PC-9 (cell line): ENCODE results near the gene SLC22A4. TPM values are rescaled to one million over a fixed set of nuclear protein-coding genes. Genes with fewer than 3 reads are reported as not detected.
A peak's percentile ranks its signal among the peaks of the same experiment; 100 is the strongest.

Source experiments
- BruUV-seq: library from RNA; stranded (reverse); fragments of 400-500 nt; replicated peaks from 2 replicates; lab custom pipeline; 2021; lab: Mats Ljungman, UMichigan
- CTCF ChIA-PET: fragments of 300-600 bp; sonication (Branson Sonifier 250); formaldehyde crosslinking; loops from one replicate; lab custom pipeline; 2022; ENCODE audit warnings: antibody characterized with exemption; lab: Charles Lee
- POLR2A ChIA-PET: fragments of 300-600 bp; sonication (Branson Sonifier 250); formaldehyde crosslinking; loops from one replicate; lab custom pipeline; 2022; ENCODE audit warnings: antibody characterized with exemption; ENCODE audit not compliant: unreplicated experiment; lab: Charles Lee
- DNase-seq, 2 experiments: peaks; one replicate each; pipeline versions ENCODE4 v3.0.0 to v3.0.0-alpha.2; 2015 to 2022; ENCODE audit warnings: mixed read lengths in 1 of 2
- H2AFZ ChIP-seq: fragments of 200-600 bp; sonication (generic); 2 replicates; pipeline ENCODE4 v1.8.1; 2017; ENCODE audit warnings: antibody characterized with exemption
- H3F3A ChIP-seq: fragments of 200-600 bp; sonication (generic); 2 replicates; pipeline ENCODE4 v1.8.1; 2017; ENCODE audit warnings: antibody characterized with exemption, mild to moderate bottlenecking, low read depth; ENCODE audit not compliant: insufficient read depth
- H3K27ac ChIP-seq: fragments of 200-600 bp; sonication (generic); 2 replicates; pipeline ENCODE4 v1.6.1; 2016; ENCODE audit warnings: mixed run types
- H3K27me3 ChIP-seq: fragments of 200-600 bp; sonication (generic); 2 replicates; pipeline ENCODE4 v1.6.1; 2016; ENCODE audit warnings: low read depth, mixed run types; ENCODE audit not compliant: insufficient read depth
- H3K36me3 ChIP-seq: fragments of 200-600 bp; sonication (generic); 2 replicates; pipeline ENCODE4 v1.6.1; 2016; ENCODE audit warnings: low read depth, mixed run types
- H3K4me1 ChIP-seq: fragments of 200-600 bp; sonication (generic); replicated peaks from 2 replicates; pipeline ENCODE4 v1.6.1; 2016; ENCODE audit warnings: mixed run types; ENCODE audit not compliant: insufficient read depth
- H3K4me2 ChIP-seq: fragments of 200-600 bp; sonication (generic); 2 replicates; pipeline ENCODE4 v1.6.1; 2017; ENCODE audit warnings: mixed run types
- H3K4me3 ChIP-seq: fragments of 200-600 bp; sonication (generic); 2 replicates; pipeline ENCODE4 v1.6.1; 2016; ENCODE audit warnings: mixed run types
- H3K79me2 ChIP-seq: fragments of 200-600 bp; sonication (generic); 2 replicates; pipeline ENCODE4 v1.6.1; 2017; ENCODE audit warnings: low read depth, mixed run types
- H3K9me2 ChIP-seq: fragments of 200-600 bp; sonication (generic); 2 replicates; pipeline ENCODE4 v1.8.1; 2017; ENCODE audit warnings: mild to moderate bottlenecking; ENCODE audit not compliant: insufficient read depth
- H3K9me3 ChIP-seq: fragments of 200-600 bp; sonication (generic); 2 replicates; pipeline ENCODE4 v1.8.1; 2016; ENCODE audit warnings: low read depth; ENCODE audit not compliant: insufficient read depth
- H4K20me1 ChIP-seq: fragments of 200-600 bp; sonication (generic); 2 replicates; pipeline ENCODE4 v1.8.1; 2017; ENCODE audit not compliant: insufficient read depth
- EZH2 ChIP-seq: fragments of 200-600 bp; sonication (generic); IDR thresholded peaks from 2 replicates; pipeline ENCODE4 v1.8.0; 2017; ENCODE audit warnings: antibody characterized with exemption, low read depth
- intact Hi-C: fragments of 100-400 bp; cut with micrococcal nuclease; formaldehyde crosslinking; loops from one replicate; pipeline ENCODE4 v1.10.0; 2022; ENCODE audit not compliant: unreplicated experiment
- total RNA-seq: library from RNA; stranded (reverse); gene quantifications from 2 replicates; pipeline ENCODE4 v1.2.3, GENCODE V29; 2021
- TF ChIP-seq, protein P1 (sequence below): fragments of 200-600 bp; sonication (generic); conservative IDR thresholded peaks from 2 replicates; pipeline ENCODE4 v1.6.1; 2017; ENCODE audit warnings: mixed run types, antibody characterized with exemption, mild to moderate bottlenecking, moderate library complexity

Gene SLC22A4
- total RNA-seq, 1 experiment from 2014 or later = 4.2 TPM

GRCh38 chr5:132256783-132257130, 37.4 kb upstream of the SLC22A4 start:
- H3K4me3 ChIP-seq = no peak overlapping the region
- 0 out of 2 replicates have a peak, but pooled peaks cover 3% of the 10 kb centered on the region for H3K27me3 ChIP-seq
- POLR2A ChIA-PET = no interaction called here
- H4K20me1 ChIP-seq = no peaks in the 10 kb centered on the region
- H3K79me2 ChIP-seq = no peaks in the 10 kb centered on the region
- peaks cover 26% of the 10 kb centered on the region for H3K4me1 ChIP-seq
- CTCF ChIA-PET = no interaction called here
- H3K27ac ChIP-seq = no peak overlapping the region
- TSS peak; percentile 21 for BruUV-seq
- H3K4me2 ChIP-seq = no peak overlapping the region
- DNase-seq = no peak
- no peak for TF ChIP-seq EZH2
- TF ChIP-seq, protein P1, sequence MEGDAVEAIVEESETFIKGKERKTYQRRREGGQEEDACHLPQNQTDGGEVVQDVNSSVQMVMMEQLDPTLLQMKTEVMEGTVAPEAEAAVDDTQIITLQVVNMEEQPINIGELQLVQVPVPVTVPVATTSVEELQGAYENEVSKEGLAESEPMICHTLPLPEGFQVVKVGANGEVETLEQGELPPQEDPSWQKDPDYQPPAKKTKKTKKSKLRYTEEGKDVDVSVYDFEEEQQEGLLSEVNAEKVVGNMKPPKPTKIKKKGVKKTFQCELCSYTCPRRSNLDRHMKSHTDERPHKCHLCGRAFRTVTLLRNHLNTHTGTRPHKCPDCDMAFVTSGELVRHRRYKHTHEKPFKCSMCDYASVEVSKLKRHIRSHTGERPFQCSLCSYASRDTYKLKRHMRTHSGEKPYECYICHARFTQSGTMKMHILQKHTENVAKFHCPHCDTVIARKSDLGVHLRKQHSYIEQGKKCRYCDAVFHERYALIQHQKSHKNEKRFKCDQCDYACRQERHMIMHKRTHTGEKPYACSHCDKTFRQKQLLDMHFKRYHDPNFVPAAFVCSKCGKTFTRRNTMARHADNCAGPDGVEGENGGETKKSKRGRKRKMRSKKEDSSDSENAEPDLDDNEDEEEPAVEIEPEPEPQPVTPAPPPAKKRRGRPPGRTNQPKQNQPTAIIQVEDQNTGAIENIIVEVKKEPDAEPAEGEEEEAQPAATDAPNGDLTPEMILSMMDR = no peak
- intact Hi-C loops = no loop called here
- H3F3A ChIP-seq = no peaks in the 10 kb centered on the region; the same call in 1 of the 2 replicates
- H2AFZ ChIP-seq = no peak overlapping the region
- no peaks in the 10 kb centered on the region for H3K9me2 ChIP-seq
- no peaks in the 10 kb centered on the region for H3K36me3 ChIP-seq
- H3K9me3 ChIP-seq = no peaks in the 10 kb centered on the region

- H3K79me2 ChIP-seq = no peaks in the 10 kb centered on the region
- H3K27ac ChIP-seq = no peak within 1 kb of the TSS
- H2AFZ ChIP-seq = peak within 1 kb of the TSS; percentile 80
- H3F3A ChIP-seq = no peaks in the 10 kb centered on the region; the same call in 1 of the 2 replicates
- no TSS peak for BruUV-seq
- POLR2A ChIA-PET = no interaction called here
- peak in 1 of 2 experiments; percentile 45 for DNase-seq
- H3K4me3 ChIP-seq = peak within 1 kb of the TSS; percentile 51; the same call in 1 of the 2 replicates
- no peaks in the 10 kb centered on the region for H4K20me1 ChIP-seq
- no peaks in the 10 kb centered on the region for H3K36me3 ChIP-seq
- no peaks in the 10 kb centered on the region for H3K9me3 ChIP-seq
- H3K4me2 ChIP-seq = peak within 1 kb of the TSS; percentile 71
- H3K27me3 ChIP-seq = 0 out of 2 replicates have a peak, but pooled peaks cover 3% of the 10 kb centered on the region
- H3K4me1 ChIP-seq = peaks cover 26% of the 10 kb centered on the region
- CTCF ChIA-PET = no interaction called here
- TF ChIP-seq EZH2 = no peak
- TF ChIP-seq, protein P1 = no peak
- no peaks in the 10 kb centered on the region for H3K9me2 ChIP-seq
- intact Hi-C loops = no loop called here
These were observed 36.8 kb upstream of the SLC22A4 start, which contains the start of gene PDLIM4 for GRCh38 chr5:132257131-132258101. Gene PDLIM4, plus strand, starts transcription at chr5:132257696. Its CDS starts 39 bp downstream, at chr5:132257735.

- TF ChIP-seq EZH2 = no peak
- TF ChIP-seq, protein P1 = no peak
- no peaks in the 10 kb centered on the region for H3K9me2 ChIP-seq
- H2AFZ ChIP-seq = peak overlapping the region; percentile 80; the same call in 1 of the 2 replicates
- H3K4me2 ChIP-seq = peak overlapping the region; percentile 71
- H3F3A ChIP-seq = no peaks in the 10 kb centered on the region
- no peaks in the 10 kb centered on the region for H3K79me2 ChIP-seq
- H4K20me1 ChIP-seq = no peaks in the 10 kb centered on the region
- intact Hi-C loops = no loop called here
- H3K36me3 ChIP-seq = no peaks in the 10 kb centered on the region
- peak overlapping the region; percentile 51; the same call in 1 of the 2 replicates for H3K4me3 ChIP-seq
- peaks cover 32% of the 10 kb centered on the region for H3K4me1 ChIP-seq
- ChIA-PET POLR2A (no interaction called here), CTCF (no interaction called here)
- 0 out of 2 replicates have a peak, but pooled peaks cover 3% of the 10 kb centered on the region for H3K27me3 ChIP-seq
- DNase-seq = no peak
- H3K9me3 ChIP-seq = no peaks in the 10 kb centered on the region
- no peak overlapping the region for H3K27ac ChIP-seq
- BruUV-seq = no TSS peak
These were observed 35.8 kb upstream of the SLC22A4 start for GRCh38 chr5:132258102-132259068.
